Spinal cord (tissue), 10 donors: ENCODE results near the gene PRPF8. TPM values are rescaled to one million over a fixed set of nuclear protein-coding genes. Genes with fewer than 3 reads are reported as not detected.

Experiments
- DNase-seq, 6 donors: peaks; one replicate each; pipeline versions ENCODE4 v3.0.0 to v3.0.0-alpha.2; 2013 to 2015; ENCODE audit warnings: low spot score in 6 of 6, low read depth in 4 of 6
- H3K27ac ChIP-seq: one replicate; pipeline ENCODE4 v1.5.1; 2013; ENCODE audit warnings: low read depth, low read length, control low read depth
- H3K27me3 ChIP-seq: one replicate; pipeline ENCODE4 v1.6.1; 2013; ENCODE audit warnings: low read length; ENCODE audit not compliant: control insufficient read depth, insufficient read depth
- H3K36me3 ChIP-seq: one replicate; pipeline ENCODE4 v1.6.1; 2013; ENCODE audit warnings: low read length; ENCODE audit not compliant: control insufficient read depth, insufficient read depth
- H3K4me1 ChIP-seq: one replicate; pipeline ENCODE4 v1.6.1; 2013; ENCODE audit warnings: low read length; ENCODE audit not compliant: control insufficient read depth, insufficient read depth
- H3K4me3 ChIP-seq: one replicate; pipeline ENCODE4 v1.5.1; 2013; ENCODE audit warnings: low read depth, low read length, control low read depth
- H3K9me3 ChIP-seq: one replicate; pipeline ENCODE4 v1.6.1; 2013; ENCODE audit warnings: low read length; ENCODE audit not compliant: control insufficient read depth, insufficient read depth
- WGBS: methylation state at CpG from one replicate; pipeline ENCODE4 v1.1.5; 2013; ENCODE audit warnings: missing lambda C conversion rate; ENCODE audit not compliant: insufficient coverage; 5-methylcytosine and 5-hydroxymethylcytosine counted together
- polyA plus RNA-seq, 2 donors: library from polyadenylated mRNA; unstranded; fragments of 120-200 nt; gene quantifications; one replicate each; pipeline ENCODE4 v1.2.1, GENCODE V29; 2013; ENCODE audit not compliant: insufficient read length in 2 of 2
- total RNA-seq, 2 donors: library from RNA; depleted of rRNA in 1 of 2; stranded (reverse); fragments of 120-200 nt in 1 of 2; fragments of >200 nt in 1 of 2; gene quantifications; one replicate each; pipeline versions ENCODE4 v1.2.3 to v1.2.4, GENCODE V29; 2013 to 2014
- donor health status: healthy.

The PRPF8 gene
- total and polyA plus RNA-seq, 4 donors: 138 to 290 (median 203) TPM

DNA sequence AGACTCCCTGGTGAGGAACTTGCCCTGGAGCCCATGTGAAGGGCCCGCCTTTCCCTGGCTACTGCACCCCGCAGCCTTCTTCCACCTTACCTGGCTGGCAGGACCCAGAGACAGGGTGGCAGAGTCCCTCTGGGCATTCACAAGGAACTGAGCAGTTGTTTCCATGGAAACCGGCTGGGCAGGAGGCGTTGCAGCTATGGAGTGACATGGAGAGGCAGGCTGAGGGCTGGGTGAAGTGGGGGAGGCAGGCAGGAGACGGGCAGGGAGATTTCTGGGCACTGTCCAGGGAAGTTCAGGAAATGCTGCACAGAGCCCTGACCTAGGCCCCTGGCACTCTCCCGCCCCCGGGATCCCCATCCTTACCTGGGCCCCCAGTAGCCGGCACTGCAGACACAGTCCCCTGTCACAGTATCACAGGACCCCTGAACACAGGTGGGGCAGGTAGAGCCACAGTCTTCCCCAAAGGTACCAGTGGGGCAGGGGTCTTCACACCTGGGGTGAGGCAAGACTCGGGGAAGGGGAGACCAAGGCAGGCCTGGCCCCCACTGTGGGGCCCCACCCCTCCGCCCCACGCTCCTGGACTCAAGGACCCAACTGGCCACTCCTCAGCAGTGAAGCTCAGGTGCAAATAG, 45.0 kb downstream of the PRPF8 start:
- DNase-seq: peak in 1 of 6 donors; percentile 68
- 68% methylated on average over 11 of the region's 11 CpGs for WGBS
- Histone ChIP-seq H3K4me3 (no peak overlapping the region), H3K27me3 (peaks cover 2% of the 10 kb centered on the region), H3K36me3 (peaks cover 33% of the 10 kb centered on the region), H3K4me1 (peaks cover 41% of the 10 kb centered on the region), H3K9me3 (no peaks in the 10 kb centered on the region), H3K27ac (no peak overlapping the region)

DNA sequence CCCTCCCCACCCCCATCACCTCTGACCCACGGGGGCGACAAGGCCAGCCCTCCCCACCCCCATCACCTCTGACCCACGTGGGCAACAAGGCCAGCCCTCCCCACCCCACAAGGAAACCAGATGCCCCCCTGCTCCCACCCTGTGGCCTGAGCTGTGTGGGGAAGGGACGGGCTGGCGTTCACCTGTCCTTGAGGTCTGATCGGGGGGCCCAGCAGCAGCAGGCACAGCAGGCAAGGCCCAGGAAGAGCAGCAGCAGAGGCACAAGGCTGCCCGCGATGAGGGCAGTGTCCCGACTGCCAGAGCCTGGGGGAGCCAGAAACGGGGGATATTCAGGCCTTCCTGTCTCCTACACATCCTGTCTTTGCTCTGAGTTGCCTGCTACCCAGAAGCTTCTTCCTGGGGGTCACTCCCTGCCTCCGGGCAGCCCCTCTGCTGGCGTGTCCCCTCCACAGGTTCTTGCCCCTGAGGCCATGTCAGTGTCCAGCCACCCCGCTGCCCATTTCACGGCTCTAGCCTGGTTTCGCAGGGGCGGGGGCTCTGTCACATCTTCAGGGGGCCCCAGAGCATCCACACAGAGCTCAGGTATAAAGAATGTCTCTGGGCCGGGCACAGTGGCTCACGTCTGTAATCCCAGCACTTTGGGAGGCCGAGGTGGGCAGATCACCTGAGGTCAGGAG, 45.9 kb downstream of the PRPF8 start:
- WGBS: 72% methylated on average over 15 of the region's 19 CpGs

DNA sequence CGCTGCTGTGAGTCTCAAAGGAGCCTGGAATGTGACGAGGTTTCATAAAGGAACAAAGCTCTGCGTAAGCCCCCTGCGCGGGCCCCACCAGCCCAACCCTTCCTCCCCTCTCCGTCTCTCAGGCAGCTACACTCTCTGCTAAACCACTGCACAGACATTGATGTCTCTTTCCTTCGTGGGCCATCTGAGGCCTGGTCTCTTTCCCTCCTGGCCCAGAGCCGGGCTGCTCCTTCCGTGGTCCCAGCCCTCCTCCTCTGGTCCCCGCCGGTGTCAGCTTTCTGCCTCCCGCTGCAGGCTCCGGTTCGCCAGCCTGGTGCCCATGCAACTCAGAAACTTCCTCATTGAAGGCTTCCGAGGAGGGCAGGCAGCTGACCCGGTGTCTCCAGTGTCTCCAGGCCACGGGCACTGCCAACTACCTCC, 46.5 kb downstream of the PRPF8 start:
- 34% methylated on average over 17 of the region's 17 CpGs for WGBS
- no peaks in the 10 kb centered on the region for H3K27me3 ChIP-seq
- no peak overlapping the region for H3K27ac ChIP-seq
- no peaks in the 10 kb centered on the region for H3K9me3 ChIP-seq
- H3K4me1 ChIP-seq: peaks cover 31% of the 10 kb centered on the region
- H3K36me3 ChIP-seq: peaks cover 36% of the 10 kb centered on the region
- DNase-seq: no peak
- H3K4me3 ChIP-seq: no peak overlapping the region

More for the DNA sequence above, 45.9 kb downstream of the PRPF8 start:
- no peak overlapping the region for H3K4me3 ChIP-seq
- H3K9me3 ChIP-seq: no peaks in the 10 kb centered on the region
- H3K4me1 ChIP-seq: peaks cover 32% of the 10 kb centered on the region
- H3K27ac ChIP-seq: no peak overlapping the region
- H3K36me3 ChIP-seq: peaks cover 36% of the 10 kb centered on the region
- no peak for DNase-seq
- no peaks in the 10 kb centered on the region for H3K27me3 ChIP-seq

DNA sequence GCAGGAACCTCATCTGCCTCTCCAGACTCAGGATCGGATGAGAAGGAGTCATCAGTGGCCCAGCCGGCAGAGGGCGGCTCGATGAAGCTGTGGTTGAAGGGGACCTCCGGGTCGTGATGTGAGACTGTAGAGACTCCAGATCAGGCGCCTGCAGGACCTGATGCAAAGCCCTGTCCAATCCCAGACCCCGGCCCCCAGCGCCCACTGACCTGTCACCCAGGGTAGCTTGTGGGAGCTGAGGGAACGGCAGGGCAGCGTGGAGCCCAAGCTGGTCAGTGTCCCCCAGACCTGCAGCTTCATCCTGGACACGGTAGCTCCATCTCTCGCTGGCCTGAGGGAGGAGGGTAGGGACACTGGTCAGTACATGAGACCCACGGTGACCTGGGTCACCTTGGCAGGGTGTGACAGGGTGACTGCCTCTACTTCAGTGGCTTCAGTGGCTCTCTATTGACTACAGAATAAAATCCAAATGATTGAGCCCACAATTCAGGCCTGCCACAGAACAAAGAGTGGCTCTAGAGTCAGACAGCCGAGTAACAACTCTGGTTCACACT, 47.9 kb downstream of the PRPF8 start:
- no peak for DNase-seq
- H3K27me3 ChIP-seq: no peaks in the 10 kb centered on the region
- H3K36me3 ChIP-seq: peaks cover 36% of the 10 kb centered on the region
- H3K9me3 ChIP-seq: no peaks in the 10 kb centered on the region
- WGBS: 90% methylated on average over 15 of the region's 15 CpGs
- H3K27ac ChIP-seq: no peak overlapping the region
- peaks cover 28% of the 10 kb centered on the region for H3K4me1 ChIP-seq
- H3K4me3 ChIP-seq: no peak overlapping the region

DNA sequence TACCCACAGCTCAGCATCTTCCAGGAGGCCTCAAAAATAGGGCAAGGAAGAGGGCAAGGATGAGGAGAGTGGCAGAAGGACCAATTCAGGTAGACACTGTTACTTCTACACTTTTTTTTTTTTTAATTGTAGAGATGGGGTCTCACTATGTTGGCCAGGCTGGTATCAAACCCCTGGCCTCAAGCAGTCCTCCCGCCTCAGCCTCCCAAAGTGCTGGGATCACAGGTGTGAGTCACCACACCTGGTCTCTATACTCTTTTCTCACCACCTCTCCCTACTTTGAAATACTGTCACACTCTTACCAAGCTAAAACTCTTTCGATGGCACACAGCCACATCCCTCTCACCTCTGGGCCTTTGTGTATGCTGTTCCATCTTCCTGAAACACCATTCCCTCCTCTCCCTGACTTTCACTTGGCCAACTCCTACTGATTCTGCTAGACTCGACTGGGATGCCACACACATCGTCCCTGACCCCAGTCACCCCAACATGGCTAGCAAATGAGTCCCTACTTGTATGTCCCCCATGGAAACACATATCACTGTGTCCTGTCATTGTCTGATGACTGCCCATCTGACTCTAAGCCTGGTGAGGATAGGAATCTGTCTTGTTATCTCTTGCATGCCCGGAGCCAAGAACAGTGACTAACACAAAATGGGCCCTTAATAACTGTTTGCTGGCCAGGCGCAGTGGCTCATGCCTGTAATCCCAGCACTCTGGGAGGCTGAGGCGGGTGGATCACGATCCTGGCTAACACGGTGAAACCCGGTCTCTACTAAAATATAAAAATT, 48.8 kb downstream of the PRPF8 start:
- H3K4me1 ChIP-seq: peaks cover 27% of the 10 kb centered on the region
- no peak for DNase-seq
- 87% methylated on average over 10 of the region's 10 CpGs for WGBS
- peaks cover 36% of the 10 kb centered on the region for H3K36me3 ChIP-seq
- no peaks in the 10 kb centered on the region for H3K27me3 ChIP-seq
- no peaks in the 10 kb centered on the region for H3K9me3 ChIP-seq
- no peak overlapping the region for H3K27ac ChIP-seq
- no peak overlapping the region for H3K4me3 ChIP-seq

DNA sequence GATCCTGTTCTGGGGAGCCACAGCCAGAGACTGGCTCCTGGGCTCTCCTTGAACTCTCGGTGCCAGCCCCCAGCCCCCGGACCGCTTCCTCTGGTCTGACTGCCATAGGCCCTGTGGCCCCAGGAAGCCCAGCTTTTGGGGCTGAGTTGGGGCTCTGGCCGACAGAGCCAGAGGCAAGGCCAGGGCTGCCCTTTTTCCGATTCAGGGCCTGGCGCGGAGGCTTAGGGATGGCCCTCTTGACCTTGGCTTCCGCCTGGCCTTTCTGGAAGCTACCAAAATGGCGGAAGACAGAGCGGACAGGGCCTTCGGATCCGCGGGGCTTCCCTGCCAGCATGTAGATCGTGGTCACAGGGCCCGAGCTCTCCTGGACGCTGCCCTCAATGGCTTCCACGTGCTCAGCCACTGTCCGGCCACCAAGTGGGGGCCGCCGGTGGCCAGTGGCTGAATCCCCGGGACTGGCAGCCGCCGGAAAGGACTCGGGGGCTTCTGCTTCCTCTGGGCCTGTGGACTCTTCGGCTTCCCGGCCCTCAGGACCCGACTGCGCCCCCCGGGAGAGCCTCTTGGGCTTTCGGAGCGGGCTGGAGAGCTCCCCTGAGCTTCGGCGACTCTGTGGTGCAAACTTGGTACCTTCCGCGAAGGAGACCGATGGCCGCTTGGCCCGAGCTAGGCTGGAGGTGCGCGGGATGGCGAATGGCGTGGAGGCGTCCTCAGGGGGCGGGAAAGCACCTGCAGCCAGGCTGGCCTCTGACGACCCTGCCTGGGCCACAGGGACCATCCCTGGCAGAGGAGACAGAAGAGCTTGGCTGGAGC, 49.6 kb downstream of the PRPF8 start:
- Histone ChIP-seq H3K36me3 (peaks cover 28% of the 10 kb centered on the region), H3K4me3 (no peak overlapping the region), H3K27ac (no peak overlapping the region), H3K9me3 (no peaks in the 10 kb centered on the region), H3K4me1 (peaks cover 22% of the 10 kb centered on the region), H3K27me3 (no peaks in the 10 kb centered on the region)
- no peak for DNase-seq
- 92% methylated on average over 45 of the region's 45 CpGs for WGBS

DNA sequence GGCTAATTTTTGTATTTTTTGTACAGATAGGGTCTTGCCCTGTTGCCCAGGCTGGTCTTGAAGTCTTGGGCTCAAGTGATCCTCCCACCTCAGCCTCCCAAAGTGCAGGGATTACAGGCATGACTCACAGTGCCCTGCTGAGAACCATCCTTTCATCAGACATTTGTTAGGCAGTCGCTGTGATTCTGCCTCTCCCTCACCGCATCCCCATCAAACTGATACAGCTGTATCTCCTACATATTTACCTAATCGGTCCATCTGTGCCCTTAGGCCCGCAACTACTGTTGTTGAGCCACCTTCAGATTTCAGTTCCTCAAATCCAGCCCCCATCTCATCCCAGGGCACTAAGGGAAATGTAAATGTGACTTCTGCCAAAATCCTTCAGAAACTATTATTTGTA, 54.0 kb downstream of the PRPF8 start:
- Histone ChIP-seq H3K4me1 (peaks cover 30% of the 10 kb centered on the region), H3K27ac (no peak overlapping the region), H3K27me3 (no peaks in the 10 kb centered on the region), H3K9me3 (no peaks in the 10 kb centered on the region), H3K4me3 (no peak overlapping the region), H3K36me3 (peaks cover 16% of the 10 kb centered on the region)
- WGBS: 83% methylated on average over 2 of the region's 4 CpGs
- no peak for DNase-seq

DNA sequence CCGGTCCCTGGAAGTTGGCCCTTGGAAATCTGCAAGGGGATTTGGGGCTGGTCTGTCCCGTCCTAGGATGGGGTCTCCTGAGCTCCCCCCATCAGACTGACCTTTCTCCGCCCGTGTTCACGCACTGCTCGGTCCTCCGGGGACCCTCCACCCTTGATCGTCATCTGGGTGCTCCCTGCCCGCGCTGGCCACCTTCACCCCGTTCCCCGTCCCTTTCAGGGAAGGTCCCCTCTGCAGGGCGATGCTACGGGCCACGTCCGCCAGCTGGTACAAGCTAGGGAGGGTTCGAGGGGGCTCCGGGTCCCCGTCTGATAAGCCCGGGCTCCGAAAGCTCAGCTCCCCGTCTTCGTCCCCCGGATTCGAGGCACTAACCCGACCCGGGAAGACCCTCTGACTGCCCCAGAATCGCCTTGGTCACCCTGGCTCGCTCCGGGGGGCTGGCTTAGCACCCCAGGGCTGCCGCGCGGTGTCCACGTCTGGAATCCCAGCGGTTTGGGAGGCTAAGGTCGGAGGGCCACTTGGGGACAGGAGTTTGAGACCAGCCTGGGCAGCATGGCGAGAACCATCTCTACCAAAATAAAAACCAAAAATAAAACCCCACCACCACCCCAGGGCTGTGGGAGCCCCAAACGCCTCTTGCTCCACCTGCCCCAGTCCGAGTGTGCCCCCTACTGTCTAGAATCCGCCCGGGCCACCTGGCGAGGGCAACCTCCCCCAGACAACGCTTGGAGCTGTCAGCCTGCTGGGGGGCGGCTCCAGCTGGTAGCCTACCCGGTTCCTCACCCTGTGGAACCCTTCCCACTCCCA, 55.0 kb downstream of the PRPF8 start:
- DNase-seq: peak in 1 of 6 donors; percentile 40
- Histone ChIP-seq H3K27me3 (no peaks in the 10 kb centered on the region), H3K36me3 (peaks cover 11% of the 10 kb centered on the region), H3K4me1 (peaks cover 30% of the 10 kb centered on the region), H3K9me3 (no peaks in the 10 kb centered on the region), H3K4me3 (peak overlapping the region; percentile 80), H3K27ac (peak overlapping the region; percentile 97)
- WGBS: 2% methylated on average over 43 of the region's 45 CpGs
